OCI-LY7 (cell line): ENCODE measurements around the gene SPRR2B. TPM values are rescaled to one million over a fixed set of nuclear protein-coding genes. Genes with fewer than 3 reads are reported as not detected.
"Not testable (repeated sequence)": the region's sequence is repeated elsewhere in the genome, so short reads cannot be mapped to it uniquely, and the experiment has no call there.

Experiments used
- BruUV-seq: library from RNA; stranded (reverse); fragments of 400-500 nt; replicated peaks from 2 replicates; lab custom pipeline; 2021; lab: Mats Ljungman, UMichigan
- CTCF ChIA-PET: fragments of 300-600 bp; sonication (Branson Sonifier 250); formaldehyde crosslinking; loops from one replicate; lab custom pipeline; 2022; ENCODE audit warnings: antibody characterized with exemption; ENCODE audit not compliant: unreplicated experiment; lab: Charles Lee
- POLR2A ChIA-PET: fragments of 300-600 bp; sonication (Branson Sonifier 250); formaldehyde crosslinking; loops from one replicate; lab custom pipeline; 2022; ENCODE audit warnings: antibody characterized with exemption; lab: Charles Lee
- DNase-seq: peaks from one replicate; pipeline ENCODE4 v3.0.0-alpha.2; 2015; ENCODE audit warnings: low spot score
- H2AFZ ChIP-seq: fragments of 200-600 bp; sonication (generic), shearing (Covaris generic); 2 replicates; pipeline ENCODE4 v1.6.1; 2014; ENCODE audit warnings: mild to moderate bottlenecking, antibody characterized with exemption, low read length, moderate library complexity
- H3K27ac ChIP-seq: fragments of 200-600 bp; sonication (generic); 2 replicates; pipeline ENCODE4 v1.5.1; 2014; ENCODE audit warnings: mixed run types, low read depth, mild to moderate bottlenecking, moderate library complexity, low read length, inconsistent platforms; ENCODE audit not compliant: poor library complexity, severe bottlenecking
- H3K36me3 ChIP-seq: fragments of 200-600 bp; sonication (generic); 2 replicates; pipeline ENCODE4 v1.6.1; 2014; ENCODE audit warnings: mild to moderate bottlenecking, antibody characterized with exemption, low read length, moderate library complexity, mixed read lengths; ENCODE audit not compliant: insufficient read depth
- H3K4me1 ChIP-seq: fragments of 200-600 bp; sonication (generic); 2 replicates; pipeline ENCODE4 v1.5.1; 2014; ENCODE audit warnings: mild to moderate bottlenecking, low read length; ENCODE audit not compliant: insufficient read depth, poor library complexity, severe bottlenecking
- H3K4me2 ChIP-seq: fragments of 200-600 bp; sonication (generic); 2 replicates; pipeline ENCODE4 v1.6.1; 2014; ENCODE audit warnings: mild to moderate bottlenecking, low read length
- H3K4me3 ChIP-seq: fragments of 200-600 bp; sonication (generic); 2 replicates; pipeline ENCODE4 v1.5.1; 2014; ENCODE audit warnings: mild to moderate bottlenecking, low read depth, low read length; ENCODE audit not compliant: poor library complexity, severe bottlenecking
- H3K79me2 ChIP-seq: fragments of 200-600 bp; sonication (generic); 2 replicates; pipeline ENCODE4 v1.6.1; 2016; ENCODE audit warnings: low read depth, mild to moderate bottlenecking, low read length, moderate library complexity, mixed read lengths; ENCODE audit not compliant: insufficient read depth
- H3K9me2 ChIP-seq: fragments of 200-600 bp; sonication (generic); 2 replicates; pipeline ENCODE4 v1.6.1; 2016; ENCODE audit warnings: mild to moderate bottlenecking, low read length, mixed read lengths; ENCODE audit not compliant: insufficient read depth
- H3K9me3 ChIP-seq: fragments of 200-600 bp; sonication (generic); 2 replicates; pipeline ENCODE4 v1.6.1; 2014; ENCODE audit warnings: mild to moderate bottlenecking, mixed run types, low read length, mixed read lengths
- H4K20me1 ChIP-seq: fragments of 200-600 bp; sonication (generic); 2 replicates; pipeline ENCODE4 v1.6.1; 2014; ENCODE audit warnings: mild to moderate bottlenecking, antibody characterized with exemption, low read length, moderate library complexity, mixed read lengths; ENCODE audit not compliant: insufficient read depth
- CTCF ChIP-seq: fragments of 200-600 bp; sonication (generic); conservative IDR thresholded peaks from 2 replicates; pipeline ENCODE4 v1.5.1; 2014; ENCODE audit warnings: mild to moderate bottlenecking, antibody characterized with exemption, low read length, moderate library complexity, mixed read lengths
- EZH2phosphoT487 ChIP-seq: fragments of 200-600 bp; sonication (generic); IDR thresholded peaks from 2 replicates; pipeline ENCODE4 v1.6.1; 2018; ENCODE audit warnings: low read depth, borderline replicate concordance, mild to moderate bottlenecking, mixed run types, antibody characterized with exemption, low read length, moderate library complexity, mixed read lengths
- intact Hi-C: fragments of 100-400 bp; cut with micrococcal nuclease; formaldehyde crosslinking; loops from one replicate; pipeline ENCODE4 v1.10.0; 2022; ENCODE audit not compliant: unreplicated experiment
- total RNA-seq, 2 experiments: library from RNA; depleted of rRNA in 1 of 2; stranded (reverse); fragments of >200 nt in 1 of 2; shearing (Covaris generic) in 1 of 2; gene quantifications; 2 replicates each; pipeline ENCODE4 v1.2.3, GENCODE V29; 2014 to 2022

SPRR2B gene
- total RNA-seq, 2 experiments from 2014 or later: not detected

DNA sequence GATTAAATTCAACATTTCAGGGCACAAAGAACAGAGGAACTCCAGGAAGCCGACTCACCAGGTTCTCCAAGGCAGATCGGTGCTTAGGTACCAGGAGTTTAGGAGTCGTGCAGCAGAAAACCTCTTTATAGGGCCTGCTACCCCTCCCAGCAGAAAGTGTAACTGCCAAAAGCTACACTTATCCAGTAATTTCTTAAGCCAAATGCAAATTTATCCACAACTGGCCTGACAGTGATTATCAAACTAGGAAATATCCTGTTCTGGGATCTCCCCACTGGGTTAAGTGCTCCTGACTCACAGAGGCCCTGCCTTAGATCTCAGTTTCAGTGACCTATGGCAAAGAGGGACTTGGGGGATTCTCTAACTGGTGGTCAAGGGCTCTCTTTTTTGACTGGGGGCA lies 42.0 kb upstream of the SPRR2B start, which contains the start of gene SPRR2F:
Gene SPRR2F, minus strand, starts transcription at position 101 of the 400 bp plus-strand sequence. CDS start 783 bp downstream, outside the sequence.
- ChIA-PET POLR2A (no interaction called here), CTCF (no interaction called here)
- Histone ChIP-seq H3K9me2 (no peaks in the 10 kb centered on the region), H3K27ac (no peak within 1 kb of the TSS), H3K4me1 (no peaks in the 10 kb centered on the region), H3K4me2 (no peak within 1 kb of the TSS), H4K20me1 (no peaks in the 10 kb centered on the region), H3K9me3 (no peaks in the 10 kb centered on the region), H3K79me2 (no peaks in the 10 kb centered on the region), H2AFZ (no peak within 1 kb of the TSS), H3K4me3 (no peak within 1 kb of the TSS), H3K36me3 (no peaks in the 10 kb centered on the region)
- intact Hi-C loops: no loop called here
- no TSS peak for BruUV-seq
- DNase-seq: no peak
- TF ChIP-seq CTCF: no peak
- no peak for TF ChIP-seq EZH2phosphoT487

GRCh38 chr1:153112454-153112853 lies 41.0 kb upstream of the SPRR2B start:
- CTCF ChIA-PET, H3K4me2 ChIP-seq, H3K27ac ChIP-seq, POLR2A ChIA-PET, H3K79me2 ChIP-seq, H3K9me2 ChIP-seq, DNase-seq, H2AFZ ChIP-seq, intact Hi-C loops, H3K4me1 ChIP-seq, H4K20me1 ChIP-seq, H3K36me3 ChIP-seq, H3K9me3 ChIP-seq, BruUV-seq, H3K4me3 ChIP-seq: not testable (repeated sequence)

GRCh38 chr1:153100245-153100644 lies 28.8 kb upstream of the SPRR2B start:
- H3K9me3 ChIP-seq: no peaks in the 10 kb centered on the region
- H2AFZ ChIP-seq: no peak overlapping the region
- POLR2A ChIA-PET: no interaction called here
- H3K4me1 ChIP-seq: no peaks in the 10 kb centered on the region
- intact Hi-C loops: no loop called here
- H3K27ac ChIP-seq: no peak overlapping the region
- CTCF ChIA-PET: no interaction called here
- no peak for TF ChIP-seq EZH2phosphoT487
- no peak for TF ChIP-seq CTCF
- no peak for DNase-seq
- H4K20me1 ChIP-seq: no peaks in the 10 kb centered on the region
- BruUV-seq: no TSS peak
- no peaks in the 10 kb centered on the region for H3K79me2 ChIP-seq
- no peak overlapping the region for H3K4me2 ChIP-seq
- H3K9me2 ChIP-seq: no peaks in the 10 kb centered on the region
- no peak overlapping the region for H3K4me3 ChIP-seq
- H3K36me3 ChIP-seq: no peaks in the 10 kb centered on the region
